SK-N-MC (cell line): ENCODE measurements around the gene CDKN1A.

Source experiments
- DNase-seq: peaks from one replicate; pipeline ENCODE4 v3.0.0-alpha.2; 2011; ENCODE audit warnings: low read depth, low spot score
- H3K27ac ChIP-seq: fragments of 200-600 bp; sonication (generic); 2 replicates; pipeline ENCODE4 v1.5.1; 2016; ENCODE audit warnings: mixed run types
- H3K36me3 ChIP-seq: fragments of 200-600 bp; sonication (generic); 2 replicates; pipeline ENCODE4 v1.6.1; 2017; ENCODE audit warnings: antibody characterized with exemption, low read length, mixed read lengths; ENCODE audit not compliant: insufficient read depth
- H3K4me3 ChIP-seq: fragments of 200-600 bp; sonication (generic); 2 replicates; pipeline ENCODE4 v1.5.1; 2016
- H3K9ac ChIP-seq: fragments of 200-600 bp; sonication (generic); 2 replicates; pipeline ENCODE4 v1.8.0; 2017; ENCODE audit warnings: mixed run types, mixed read lengths; ENCODE audit not compliant: insufficient read length
- H3K9me3 ChIP-seq: fragments of 200-600 bp; sonication (generic); 2 replicates; pipeline ENCODE4 v1.6.1; 2017; ENCODE audit warnings: low read depth, mild to moderate bottlenecking, antibody characterized with exemption, low read length, moderate library complexity, mixed read lengths
- EZH2 ChIP-seq: fragments of 200-600 bp; sonication (generic); IDR thresholded peaks from one replicate; pipeline ENCODE4 v1.6.1; 2017; ENCODE audit warnings: antibody characterized with exemption
- FOXP2 ChIP-seq: optimal IDR thresholded peaks from 2 replicates; pipeline ENCODE3; 2011; ENCODE audit warnings: mild to moderate bottlenecking, moderate library complexity; ENCODE audit not compliant: insufficient read depth; ENCODE audit errors: extremely low read length, control extremely low read depth
- POLR2AphosphoS5 ChIP-seq: IDR thresholded peaks from 2 replicates; pipeline ENCODE4 v1.6.1; 2012; ENCODE audit warnings: mild to moderate bottlenecking, low read depth, low read length, borderline replicate concordance

CDKN1A gene

GRCh38 chr6:36697481-36697903 lies 19.0 kb downstream of the CDKN1A start, which contains the start of gene RAB44:
Gene RAB44, plus strand, starts transcription at chr6:36697826. Its CDS starts 6,410 bp downstream, at chr6:36704236.
- H3K9ac ChIP-seq, result no peak within 1 kb of the TSS
- no peak for DNase-seq
- no peak within 1 kb of the TSS for H3K27ac ChIP-seq
- H3K4me3 ChIP-seq, result no peak within 1 kb of the TSS
- H3K9me3 ChIP-seq, result no peaks in the 10 kb centered on the region
- TF ChIP-seq POLR2AphosphoS5 (no peak), EZH2 (no peak), FOXP2 (no peak)
- H3K36me3 ChIP-seq, result no peaks in the 10 kb centered on the region

- TF ChIP-seq POLR2AphosphoS5, result no peak
- no peak for TF ChIP-seq FOXP2
- no peak for TF ChIP-seq EZH2
- Histone ChIP-seq H3K36me3 (no peaks in the 10 kb centered on the region), H3K9ac (no peak overlapping the region), H3K9me3 (no peaks in the 10 kb centered on the region), H3K27ac (no peak overlapping the region), H3K4me3 (no peak overlapping the region)
- DNase-seq, result no peak
These were observed 19.7 kb downstream of the CDKN1A start for GRCh38 chr6:36698196-36698595.

- H3K9me3 ChIP-seq, result no peaks in the 10 kb centered on the region
- no peak for DNase-seq
- H3K4me3 ChIP-seq, result no peak overlapping the region
- no peak overlapping the region for H3K9ac ChIP-seq
- H3K36me3 ChIP-seq, result no peaks in the 10 kb centered on the region
- TF ChIP-seq EZH2 (no peak), FOXP2 (no peak), POLR2AphosphoS5 (no peak)
- H3K27ac ChIP-seq, result no peak overlapping the region
These were observed 20.4 kb downstream of the CDKN1A start for GRCh38 chr6:36698871-36699271.

- Histone ChIP-seq H3K9ac (no peak overlapping the region), H3K36me3 (no peaks in the 10 kb centered on the region), H3K9me3 (no peaks in the 10 kb centered on the region), H3K4me3 (no peak overlapping the region), H3K27ac (no peak overlapping the region)
- TF ChIP-seq EZH2 (no peak), POLR2AphosphoS5 (no peak), FOXP2 (no peak)
- DNase-seq, result no peak
These were observed 20.8 kb downstream of the CDKN1A start for GRCh38 chr6:36699348-36699747.

- H3K9ac ChIP-seq, result no peak overlapping the region
- H3K9me3 ChIP-seq, result no peaks in the 10 kb centered on the region
- TF ChIP-seq FOXP2, result no peak
- TF ChIP-seq POLR2AphosphoS5, result no peak
- no peak for TF ChIP-seq EZH2
- H3K4me3 ChIP-seq, result no peak overlapping the region
- DNase-seq, result no peak
- no peaks in the 10 kb centered on the region for H3K36me3 ChIP-seq
- no peak overlapping the region for H3K27ac ChIP-seq
These were observed 21.7 kb downstream of the CDKN1A start for GRCh38 chr6:36700071-36700812.

- no peaks in the 10 kb centered on the region for H3K36me3 ChIP-seq
- TF ChIP-seq POLR2AphosphoS5 (no peak), FOXP2 (no peak), EZH2 (no peak)
- H3K4me3 ChIP-seq, result no peak overlapping the region
- no peak overlapping the region for H3K9ac ChIP-seq
- DNase-seq, result no peak
- no peaks in the 10 kb centered on the region for H3K9me3 ChIP-seq
- no peak overlapping the region for H3K27ac ChIP-seq
These were observed 22.3 kb downstream of the CDKN1A start for GRCh38 chr6:36700831-36701230.

GRCh38 chr6:36701401-36701991 lies 23.0 kb downstream of the CDKN1A start:
- no peak for DNase-seq
- TF ChIP-seq EZH2 (no peak), POLR2AphosphoS5 (no peak), FOXP2 (no peak)
- H3K27ac ChIP-seq, result no peak overlapping the region
- no peaks in the 10 kb centered on the region for H3K36me3 ChIP-seq
- no peaks in the 10 kb centered on the region for H3K9me3 ChIP-seq
- H3K4me3 ChIP-seq, result no peak overlapping the region
- no peak overlapping the region for H3K9ac ChIP-seq

- H3K9ac ChIP-seq, result no peak overlapping the region
- H3K9me3 ChIP-seq, result no peaks in the 10 kb centered on the region
- TF ChIP-seq EZH2 (no peak), FOXP2 (no peak), POLR2AphosphoS5 (no peak)
- DNase-seq, result no peak
- no peaks in the 10 kb centered on the region for H3K36me3 ChIP-seq
- H3K27ac ChIP-seq, result no peak overlapping the region
- H3K4me3 ChIP-seq, result no peak overlapping the region
These were observed 24.1 kb downstream of the CDKN1A start for GRCh38 chr6:36702656-36703055.
